ENCODE data around the gene KDSR.

KDSR gene

GRCh38 chr18:63306819-63307550, 60.0 kb downstream of the KDSR start:
- DNase-seq (ENCODE audit: low read depth in 2 of 2), result no peak

GRCh38 chr18:63306249-63306648, 60.8 kb downstream of the KDSR start:
- no peak for DNase-seq (ENCODE audit: low read depth in 2 of 2)

GRCh38 chr18:63303547-63303946, 63.5 kb downstream of the KDSR start:
- DNase-seq (ENCODE audit: low read depth in 2 of 2), result no peak

- DNase-seq (ENCODE audit: low read depth in 2 of 2), result no peak
Observed at GRCh38 chr18:63302636-63303405, 64.2 kb downstream of the KDSR start.

- DNase-seq (ENCODE audit: low read depth in 2 of 2), result no peak
Observed at GRCh38 chr18:63302220-63302619, 64.8 kb downstream of the KDSR start.

GRCh38 chr18:63301434-63301833, 65.6 kb downstream of the KDSR start:
- DNase-seq (ENCODE audit: low read depth in 2 of 2), result no peak

- no peak for DNase-seq (ENCODE audit: low read depth in 2 of 2)
Observed at GRCh38 chr18:63299837-63300745, 66.9 kb downstream of the KDSR start.

- DNase-seq (ENCODE audit: low read depth in 2 of 2), result no peak
Observed at GRCh38 chr18:63298400-63299365, 68.3 kb downstream of the KDSR start.

- no peak for DNase-seq (ENCODE audit: low read depth in 2 of 2)
Observed at GRCh38 chr18:63297687-63298399, 69.2 kb downstream of the KDSR start.

GRCh38 chr18:63293935-63294334, 73.1 kb downstream of the KDSR start:
- no peak for DNase-seq (ENCODE audit: low read depth in 2 of 2)

- DNase-seq (ENCODE audit: low read depth in 2 of 2), result no peak
Observed at GRCh38 chr18:63292831-63293683, 73.9 kb downstream of the KDSR start.

- no peak for DNase-seq (ENCODE audit: low read depth in 2 of 2)
Observed at GRCh38 chr18:63291278-63291677, 75.7 kb downstream of the KDSR start.

GRCh38 chr18:63290821-63291200, 76.2 kb downstream of the KDSR start:
- DNase-seq (ENCODE audit: low read depth in 2 of 2), result no peak

- no peak for DNase-seq (ENCODE audit: low read depth in 2 of 2)
Observed at GRCh38 chr18:63290166-63290820, 76.7 kb downstream of the KDSR start.

GRCh38 chr18:63288311-63288710, 78.7 kb downstream of the KDSR start:
- DNase-seq (ENCODE audit: low read depth in 2 of 2), result no peak

- no peak for DNase-seq (ENCODE audit: low read depth in 2 of 2)
Observed at GRCh38 chr18:63287691-63288220, 79.2 kb downstream of the KDSR start.

- DNase-seq (ENCODE audit: low read depth in 2 of 2), result no peak
Observed at GRCh38 chr18:63286926-63287325, 80.1 kb downstream of the KDSR start.

GRCh38 chr18:63284827-63285733, 81.9 kb downstream of the KDSR start:
- no peak for DNase-seq (ENCODE audit: low read depth in 2 of 2)

All from stimulated activated CD8-positive, alpha-beta memory T cell treated with anti-CD3 and anti-CD28 coated beads, Interleukin-7, amount 100 ng/mL, for 1 hour (primary cell).